PC-3 (cell line): Measurements from ENCODE around the gene IFI35. TPM values are rescaled to one million over a fixed set of nuclear protein-coding genes. Genes with fewer than 3 reads are reported as not detected.

Experiments used
- ATAC-seq: fragments of 200-7000 bp; cut with Tn5 transposase; 2 replicates; pipeline ENCODE4 v1.9.1; 2020; ENCODE audit warnings: mild to moderate bottlenecking, moderate library complexity
- BruUV-seq: library from RNA; stranded (reverse); fragments of 400-500 nt; replicated peaks from 2 replicates; lab custom pipeline; 2021; lab: Mats Ljungman, UMichigan
- CTCF ChIA-PET: fragments of 300-600 bp; sonication (Branson Sonifier 250); formaldehyde crosslinking; loops from one replicate; lab custom pipeline; 2022; ENCODE audit warnings: antibody characterized with exemption; lab: Charles Lee
- POLR2A ChIA-PET: fragments of 300-600 bp; sonication (Branson Sonifier 250); formaldehyde crosslinking; loops from one replicate; lab custom pipeline; 2022; ENCODE audit warnings: antibody characterized with exemption; ENCODE audit not compliant: unreplicated experiment; lab: Charles Lee
- DNase-seq: peaks from one replicate; pipeline ENCODE4 v3.0.0-alpha.2; 2015
- H2AFZ ChIP-seq: fragments of 300-600 bp; sonication (generic); 2 replicates; pipeline ENCODE4 v1.6.0; 2016; ENCODE audit warnings: antibody characterized with exemption, low read length
- H3F3A ChIP-seq: fragments of 300-600 bp; sonication (generic); one replicate; pipeline ENCODE4 v1.6.0; 2017; ENCODE audit warnings: antibody characterized with exemption, low read length, control low read depth, mild to moderate bottlenecking; ENCODE audit not compliant: unreplicated experiment
- H3K27ac ChIP-seq: fragments of 300-600 bp; sonication (generic); 2 replicates; pipeline ENCODE4 v1.5.1; 2016; ENCODE audit warnings: mild to moderate bottlenecking, low read length
- H3K27me3 ChIP-seq: fragments of 300-600 bp; sonication (generic); 2 replicates; pipeline ENCODE4 v1.6.1; 2016; ENCODE audit warnings: low read length, mixed read lengths
- H3K36me3 ChIP-seq: fragments of 300-600 bp; sonication (generic); 2 replicates; pipeline ENCODE4 v1.6.1; 2016; ENCODE audit warnings: low read depth, mixed run types, low read length, mixed read lengths
- H3K4me1 ChIP-seq: fragments of 300-600 bp; sonication (generic); 2 replicates; pipeline ENCODE4 v1.5.1; 2016; ENCODE audit warnings: low read length; ENCODE audit not compliant: insufficient read depth
- H3K4me2 ChIP-seq: fragments of 300-600 bp; sonication (generic); 2 replicates; pipeline ENCODE4 v1.6.0; 2016; ENCODE audit warnings: low read length
- H3K4me3 ChIP-seq: fragments of 300-600 bp; sonication (generic); 2 replicates; pipeline ENCODE4 v1.5.1; 2016; ENCODE audit warnings: mild to moderate bottlenecking, low read length, mixed read lengths
- H3K79me2 ChIP-seq: fragments of 300-600 bp; sonication (generic); 2 replicates; pipeline ENCODE4 v1.6.1; 2017; ENCODE audit warnings: low read length, mixed read lengths
- H3K9ac ChIP-seq: fragments of 300-600 bp; sonication (generic); 2 replicates; pipeline ENCODE4 v1.6.0; 2016; ENCODE audit warnings: mild to moderate bottlenecking, low read length
- H3K9me2 ChIP-seq: fragments of 300-600 bp; sonication (generic); replicated peaks from 2 replicates; pipeline ENCODE4 v1.6.1; 2016; ENCODE audit warnings: mixed run types, low read length, mixed read lengths
- H3K9me3 ChIP-seq: fragments of 300-600 bp; sonication (generic); 2 replicates; pipeline ENCODE4 v1.6.1; 2016; ENCODE audit warnings: low read length, mixed read lengths
- H4K20me1 ChIP-seq: fragments of 300-600 bp; sonication (generic); 2 replicates; pipeline ENCODE4 v1.6.1; 2016; ENCODE audit warnings: low read length, mixed read lengths
- CTCF ChIP-seq: fragments of 300-600 bp; sonication (generic); conservative IDR thresholded peaks from 2 replicates; pipeline ENCODE4 v1.5.1; 2017; ENCODE audit warnings: antibody characterized with exemption, low read depth, mild to moderate bottlenecking, low read length
- EZH2 ChIP-seq: fragments of 300-600 bp; sonication (generic); IDR thresholded peaks from one replicate; pipeline ENCODE4 v1.6.1; 2017; ENCODE audit warnings: antibody characterized with exemption, mild to moderate bottlenecking, low read length; ENCODE audit not compliant: unreplicated experiment
- EZH2phosphoT487 ChIP-seq: fragments of 300-600 bp; sonication (generic); IDR thresholded peaks from 2 replicates; pipeline ENCODE4 v1.6.1; 2018; ENCODE audit warnings: mild to moderate bottlenecking, antibody characterized with exemption, low read length, borderline replicate concordance
- intact Hi-C: fragments of 100-400 bp; cut with micrococcal nuclease; formaldehyde crosslinking; loops from 2 replicates; pipeline ENCODE4 v1.9.0; 2023
- total RNA-seq: library from RNA; depleted of rRNA; stranded (reverse); fragments of >200 nt; gene quantifications from 2 replicates; pipeline ENCODE4 v1.2.3, GENCODE V29; 2014

The IFI35 gene
- total RNA-seq, 1 experiment from 2014 or later, result 12.3 TPM

DNA sequence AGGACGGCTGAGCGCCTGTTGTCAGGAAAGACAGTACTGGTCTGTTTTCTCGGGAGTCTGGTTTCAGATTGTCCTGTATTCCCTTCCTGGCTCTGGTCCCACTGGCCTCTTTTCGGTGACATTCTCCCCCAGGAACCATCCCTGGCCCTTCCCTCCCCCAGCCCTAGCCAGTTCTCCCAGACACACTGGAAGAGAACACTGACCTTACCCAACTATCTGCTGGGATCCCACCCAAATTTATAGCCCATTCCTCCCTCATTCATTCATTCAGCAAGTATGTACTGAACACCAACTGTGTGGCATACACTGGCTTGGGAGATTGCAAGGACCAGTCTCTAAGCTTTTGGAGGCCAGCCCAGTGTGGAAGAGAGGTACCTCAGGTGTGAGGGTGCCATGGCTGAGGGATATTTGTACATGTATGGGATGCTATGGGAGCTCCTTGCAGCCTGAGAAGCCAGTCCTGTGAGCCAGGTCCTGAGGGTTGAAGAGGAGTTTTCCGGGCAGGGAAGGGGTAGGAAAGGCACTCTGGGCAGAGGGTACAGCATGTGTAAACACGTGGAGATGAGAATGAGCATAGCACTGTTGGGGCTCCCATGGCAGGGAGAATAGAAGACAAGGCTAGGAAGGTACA is 23.7 kb downstream of the IFI35 start:
- H2AFZ ChIP-seq, result no peak overlapping the region
- H3K4me2 ChIP-seq, result no peak overlapping the region
- CTCF ChIA-PET, result no interaction called here
- POLR2A ChIA-PET, result no interaction called here
- no peaks in the 10 kb centered on the region for H3K36me3 ChIP-seq
- H3K79me2 ChIP-seq, result no peaks in the 10 kb centered on the region
- intact Hi-C loops, result no loop called here
- no peaks in the 10 kb centered on the region for H3K4me1 ChIP-seq
- no peaks in the 10 kb centered on the region for H3K9me2 ChIP-seq
- no peaks in the 10 kb centered on the region for H4K20me1 ChIP-seq
- DNase-seq (no peak), ATAC-seq (no peak)
- no peak overlapping the region for H3K4me3 ChIP-seq
- no peaks in the 10 kb centered on the region for H3K9me3 ChIP-seq
- no peaks in the 10 kb centered on the region for H3F3A ChIP-seq
- H3K9ac ChIP-seq, result no peak overlapping the region
- no peaks in the 10 kb centered on the region for H3K27me3 ChIP-seq
- TF ChIP-seq EZH2, result no peak
- TF ChIP-seq EZH2phosphoT487, result no peak
- TF ChIP-seq CTCF, result no peak
- BruUV-seq, result no TSS peak
- H3K27ac ChIP-seq, result no peak overlapping the region

GRCh38 chr17:43031666-43032065 is 25.1 kb downstream of the IFI35 start:
- no peaks in the 10 kb centered on the region for H3K36me3 ChIP-seq
- H3K9ac ChIP-seq, result no peak overlapping the region
- no peak for TF ChIP-seq EZH2
- TF ChIP-seq CTCF, result no peak
- no peak for TF ChIP-seq EZH2phosphoT487
- ATAC-seq (no peak), DNase-seq (no peak)
- H3K27ac ChIP-seq, result no peak overlapping the region
- no peaks in the 10 kb centered on the region for H3F3A ChIP-seq
- no peaks in the 10 kb centered on the region for H3K79me2 ChIP-seq
- H2AFZ ChIP-seq, result no peak overlapping the region
- no peaks in the 10 kb centered on the region for H3K4me1 ChIP-seq
- H4K20me1 ChIP-seq, result no peaks in the 10 kb centered on the region
- no peaks in the 10 kb centered on the region for H3K27me3 ChIP-seq
- intact Hi-C loops, result no loop called here
- no peaks in the 10 kb centered on the region for H3K9me3 ChIP-seq
- POLR2A ChIA-PET, result no interaction called here
- no peaks in the 10 kb centered on the region for H3K9me2 ChIP-seq
- H3K4me2 ChIP-seq, result no peak overlapping the region
- H3K4me3 ChIP-seq, result no peak overlapping the region
- no TSS peak for BruUV-seq
- CTCF ChIA-PET, result no interaction called here

DNA sequence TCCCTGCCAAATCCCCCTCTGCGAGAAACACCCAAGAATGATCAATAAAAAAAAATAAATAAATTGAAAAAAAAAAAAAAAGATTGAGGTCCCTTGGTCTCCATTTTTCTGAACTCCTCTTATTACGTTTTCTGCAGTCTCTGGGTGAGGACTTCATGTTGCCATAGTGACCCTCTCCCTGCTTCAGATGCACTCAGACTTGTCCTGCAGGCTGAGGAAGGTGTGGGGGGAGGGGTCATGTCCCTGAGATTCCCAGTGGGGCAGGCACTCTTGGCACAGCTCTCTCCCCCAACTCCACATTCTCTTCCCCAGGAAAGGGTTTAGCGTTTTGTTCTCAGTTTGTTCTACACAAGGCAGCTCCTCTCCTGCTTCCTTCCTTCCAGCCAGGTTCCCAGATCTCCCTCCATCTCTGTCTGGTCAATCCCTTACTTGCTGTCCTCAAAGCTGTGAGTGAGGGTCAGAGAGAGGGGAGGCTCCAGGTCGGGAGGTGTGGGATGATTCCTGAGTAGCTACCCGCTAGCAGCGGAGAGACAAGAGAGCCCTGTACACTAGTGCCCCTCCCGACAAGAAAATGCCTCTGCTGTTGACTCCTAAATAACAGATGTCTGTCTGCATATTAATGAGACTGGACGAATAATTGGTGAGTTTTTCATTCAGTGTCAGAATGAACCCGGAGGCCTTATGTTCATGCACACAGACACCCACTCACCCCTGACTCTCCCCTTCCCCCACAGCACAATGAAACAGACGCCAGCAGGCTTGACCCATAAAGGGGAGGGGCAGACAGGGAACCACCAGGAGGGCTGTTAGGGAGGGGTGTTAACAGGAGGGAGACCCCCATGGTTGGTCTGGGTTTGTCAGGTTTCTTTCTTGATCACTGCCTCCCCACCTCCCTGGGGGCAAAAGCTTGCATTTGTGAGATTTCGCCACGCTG is 27.6 kb downstream of the IFI35 start:
- CTCF ChIA-PET, result no interaction called here

More for the DNA sequence above, 27.6 kb downstream of the IFI35 start:
- no peaks in the 10 kb centered on the region for H4K20me1 ChIP-seq
- no peaks in the 10 kb centered on the region for H3K9me2 ChIP-seq
- no peaks in the 10 kb centered on the region for H3K36me3 ChIP-seq
- H3K4me1 ChIP-seq, result no peaks in the 10 kb centered on the region
- intact Hi-C loops, result no loop called here
- no TSS peak for BruUV-seq
- H3K27ac ChIP-seq, result no peak overlapping the region
- no peaks in the 10 kb centered on the region for H3K79me2 ChIP-seq
- H3K27me3 ChIP-seq, result no peaks in the 10 kb centered on the region
- no peak overlapping the region for H3K4me3 ChIP-seq
- no peak overlapping the region for H3K4me2 ChIP-seq
- no peak for ATAC-seq
- H3K9me3 ChIP-seq, result no peaks in the 10 kb centered on the region
- DNase-seq, result no peak
- no peaks in the 10 kb centered on the region for H3F3A ChIP-seq
- POLR2A ChIA-PET, result no interaction called here
- H2AFZ ChIP-seq, result no peak overlapping the region
- TF ChIP-seq EZH2phosphoT487, result no peak
- no peak for TF ChIP-seq CTCF
- TF ChIP-seq EZH2, result no peak
- H3K9ac ChIP-seq, result no peak overlapping the region
